GM19193 (cell line): ENCODE data around the gene NFAT5.
A peak's percentile ranks its signal among the peaks of the same experiment; 100 is the strongest.

Experiments
- POLR2A ChIP-seq: IDR thresholded peaks from 4 replicates; pipeline ENCODE4 v1.6.1; 2011; ENCODE audit not compliant: insufficient read depth, insufficient read length; ENCODE audit errors: extremely low read depth

Gene NFAT5

DNA sequence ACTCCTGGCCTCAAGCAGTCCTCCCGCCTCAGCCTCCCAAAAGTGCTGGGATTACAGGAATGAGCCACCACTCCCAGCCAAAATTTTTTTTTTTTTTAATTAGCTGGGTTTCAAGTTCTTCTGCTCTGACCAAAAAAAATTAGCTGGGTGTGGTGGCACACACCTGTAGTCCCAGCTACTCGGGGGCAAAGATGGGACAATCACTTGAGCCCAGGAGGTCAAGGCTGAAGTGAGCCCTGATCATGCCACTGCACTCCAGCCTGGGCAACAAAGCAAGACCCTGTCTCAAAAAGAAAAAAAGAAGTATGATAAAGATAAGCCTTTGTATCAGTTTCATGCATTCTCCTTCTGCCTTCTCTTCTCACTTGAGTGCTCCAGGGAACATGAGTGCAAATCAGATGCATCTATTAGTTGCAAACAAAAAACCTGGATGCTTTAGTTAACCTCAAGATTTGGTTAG, 158.7 kb downstream of the NFAT5 start:
- no peak for TF ChIP-seq POLR2A

DNA sequence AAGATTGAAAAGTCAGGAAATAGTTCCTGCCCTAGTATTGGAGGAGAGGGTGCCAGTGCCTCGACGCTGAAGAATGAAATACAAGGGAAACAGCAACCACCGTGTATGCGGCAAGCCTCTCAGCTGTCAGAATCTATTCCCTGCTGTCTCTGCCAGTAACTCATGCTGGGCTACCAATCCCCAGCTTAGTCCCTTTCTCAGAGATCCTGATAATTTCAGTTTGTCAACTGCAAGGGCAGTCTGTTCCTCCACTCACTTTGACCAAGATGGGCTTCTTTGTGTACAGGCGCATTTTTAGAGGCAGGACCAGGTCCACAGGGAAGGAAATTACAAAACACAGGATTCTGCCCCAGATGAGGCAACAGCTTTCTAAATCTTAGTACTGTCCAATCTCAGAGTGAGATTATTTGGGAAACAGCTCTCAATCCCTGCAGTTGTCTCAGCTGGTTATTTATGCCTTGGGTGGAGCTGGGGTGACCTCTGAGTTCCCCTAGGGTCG, 159.3 kb downstream of the NFAT5 start:
- TF ChIP-seq POLR2A: no peak

DNA sequence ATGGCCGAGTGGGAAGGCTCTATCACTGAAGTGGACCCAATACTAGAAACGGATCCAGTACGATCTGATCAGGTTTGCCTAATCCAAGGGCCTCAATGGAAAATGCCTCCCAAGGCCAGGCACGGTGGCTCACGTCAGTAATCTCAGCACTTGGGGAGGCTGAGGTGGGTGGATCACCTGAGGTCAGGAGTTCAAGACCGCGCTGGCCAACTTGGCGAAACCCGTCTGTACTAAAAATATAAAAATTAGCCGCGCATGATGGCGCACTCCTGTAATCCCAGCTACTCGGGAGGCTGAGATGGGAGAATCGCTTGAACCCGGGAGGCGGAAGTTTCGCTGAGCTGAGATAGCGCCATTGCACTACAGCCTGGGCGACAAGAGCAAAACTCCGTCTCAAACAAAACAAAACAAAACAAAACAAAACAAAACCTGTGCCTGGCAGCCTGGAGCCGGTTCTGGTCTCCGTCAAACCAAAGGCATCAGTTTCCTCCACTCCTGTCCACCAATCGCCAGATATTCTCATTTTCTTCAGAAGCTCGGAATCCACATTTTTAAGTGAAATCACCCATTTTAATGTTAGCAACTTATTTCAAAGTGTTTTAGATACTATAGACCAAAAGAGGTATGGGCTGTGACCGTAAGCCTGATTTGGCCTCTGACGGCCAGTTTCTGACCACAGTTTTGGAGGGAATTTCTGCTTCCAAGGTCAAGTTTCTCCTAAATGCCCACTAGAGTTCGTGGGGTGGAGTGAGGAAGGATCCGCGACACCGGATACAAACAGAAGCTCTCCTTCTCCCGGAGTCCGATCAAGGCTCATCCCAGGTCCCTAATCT, 159.9 kb downstream of the NFAT5 start:
- no peak for TF ChIP-seq POLR2A

DNA sequence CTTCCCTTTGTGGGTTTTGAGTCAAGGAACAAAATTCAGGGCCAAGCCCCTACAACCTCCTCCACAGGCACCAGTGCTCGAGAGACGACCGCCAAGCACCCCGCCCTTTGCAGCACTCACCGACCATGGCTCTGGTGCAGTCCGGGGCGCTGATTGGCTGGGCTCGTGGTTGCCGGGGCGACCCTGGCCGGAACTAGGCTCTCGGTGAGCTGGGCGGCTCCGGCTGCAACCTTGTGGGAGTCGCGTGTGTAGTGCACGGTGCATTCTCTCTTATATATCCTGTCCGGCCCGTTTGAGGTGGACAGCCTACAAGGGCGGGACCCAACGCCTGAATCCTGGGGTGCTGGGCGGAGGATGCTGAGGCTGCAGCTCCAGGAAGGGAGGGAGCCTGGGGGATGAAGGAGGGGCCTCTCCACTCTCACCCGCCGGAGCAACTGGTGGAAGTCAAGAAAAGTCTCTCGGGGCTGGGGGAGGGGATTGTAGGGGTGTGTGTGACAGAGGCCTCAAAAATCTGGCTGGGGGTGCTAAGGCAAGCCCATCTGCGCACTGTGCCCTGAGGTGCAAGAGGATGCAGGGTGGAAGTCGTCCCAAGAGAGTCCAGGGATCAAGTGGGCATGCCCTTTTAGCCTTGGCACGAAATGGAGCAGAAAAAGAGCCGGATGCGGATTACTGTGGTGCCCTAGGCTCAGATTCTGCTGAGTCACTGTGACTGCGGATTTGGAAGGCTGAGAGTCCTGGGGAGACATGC, 160.7 kb downstream of the NFAT5 start, which contains the start of gene NQO1:
NQO1 (minus strand) TSS at position 248 of the 748 bp plus-strand sequence; CDS start at position 127, 121 bp downstream.
- peak; percentile 77 for TF ChIP-seq POLR2A

DNA sequence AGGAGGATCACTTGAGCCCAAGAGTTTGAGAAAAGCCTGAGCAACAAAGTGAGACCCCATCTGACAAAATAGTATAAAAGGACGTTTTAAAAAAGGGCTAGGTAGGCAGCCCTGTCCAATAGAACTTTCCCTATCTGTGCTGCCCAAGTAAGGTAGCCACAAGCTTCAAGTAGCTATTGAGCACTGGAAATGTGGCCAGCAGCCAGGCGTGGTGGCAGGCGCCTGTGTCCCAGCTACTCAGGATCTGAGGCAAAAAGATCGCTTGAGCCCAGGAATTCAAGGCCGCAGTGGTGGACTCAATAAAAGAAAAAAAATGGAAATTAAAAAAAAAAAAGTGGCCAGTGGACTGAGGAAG, 162.1 kb downstream of the NFAT5 start:
- TF ChIP-seq POLR2A: no peak

DNA sequence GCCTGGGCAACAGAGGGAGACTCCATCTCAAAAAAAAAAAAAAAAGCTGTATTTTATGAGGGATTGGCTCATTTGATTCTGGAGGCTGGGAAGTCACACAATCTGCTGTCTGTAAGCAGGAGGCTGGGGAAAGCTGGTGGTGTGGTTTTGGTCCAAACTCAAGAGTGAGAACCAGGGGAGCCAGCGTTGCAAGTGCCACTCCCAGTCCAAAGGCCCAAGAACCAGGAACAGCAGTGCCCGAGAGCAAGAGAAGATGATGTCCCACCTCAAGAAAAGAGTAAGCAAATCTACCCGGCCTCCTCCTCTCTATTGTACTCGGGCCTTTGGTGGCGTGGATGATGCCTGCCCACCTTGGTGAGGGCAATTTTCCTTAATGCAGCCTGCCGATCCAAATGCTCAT, 166.3 kb downstream of the NFAT5 start:
- no peak for TF ChIP-seq POLR2A

DNA sequence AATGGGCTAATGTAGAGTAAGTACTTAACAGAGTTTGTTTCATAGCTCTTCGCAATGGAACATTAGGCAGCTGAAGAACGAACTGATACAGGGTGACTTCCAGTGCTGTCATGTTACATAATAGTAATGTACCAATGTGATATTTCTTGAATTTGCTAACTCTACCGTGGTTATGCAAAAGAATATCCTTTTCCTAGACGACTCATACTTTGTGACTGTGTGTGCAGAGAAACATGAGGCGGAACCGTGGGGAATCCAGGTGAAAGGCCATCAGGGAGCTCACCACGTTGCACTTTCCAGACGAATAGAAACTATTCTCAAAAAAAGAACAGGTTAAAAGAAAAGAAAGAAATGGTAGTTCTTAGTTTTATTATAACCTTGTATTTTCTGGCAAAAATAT, 175.8 kb downstream of the NFAT5 start:
- TF ChIP-seq POLR2A: no peak

DNA sequence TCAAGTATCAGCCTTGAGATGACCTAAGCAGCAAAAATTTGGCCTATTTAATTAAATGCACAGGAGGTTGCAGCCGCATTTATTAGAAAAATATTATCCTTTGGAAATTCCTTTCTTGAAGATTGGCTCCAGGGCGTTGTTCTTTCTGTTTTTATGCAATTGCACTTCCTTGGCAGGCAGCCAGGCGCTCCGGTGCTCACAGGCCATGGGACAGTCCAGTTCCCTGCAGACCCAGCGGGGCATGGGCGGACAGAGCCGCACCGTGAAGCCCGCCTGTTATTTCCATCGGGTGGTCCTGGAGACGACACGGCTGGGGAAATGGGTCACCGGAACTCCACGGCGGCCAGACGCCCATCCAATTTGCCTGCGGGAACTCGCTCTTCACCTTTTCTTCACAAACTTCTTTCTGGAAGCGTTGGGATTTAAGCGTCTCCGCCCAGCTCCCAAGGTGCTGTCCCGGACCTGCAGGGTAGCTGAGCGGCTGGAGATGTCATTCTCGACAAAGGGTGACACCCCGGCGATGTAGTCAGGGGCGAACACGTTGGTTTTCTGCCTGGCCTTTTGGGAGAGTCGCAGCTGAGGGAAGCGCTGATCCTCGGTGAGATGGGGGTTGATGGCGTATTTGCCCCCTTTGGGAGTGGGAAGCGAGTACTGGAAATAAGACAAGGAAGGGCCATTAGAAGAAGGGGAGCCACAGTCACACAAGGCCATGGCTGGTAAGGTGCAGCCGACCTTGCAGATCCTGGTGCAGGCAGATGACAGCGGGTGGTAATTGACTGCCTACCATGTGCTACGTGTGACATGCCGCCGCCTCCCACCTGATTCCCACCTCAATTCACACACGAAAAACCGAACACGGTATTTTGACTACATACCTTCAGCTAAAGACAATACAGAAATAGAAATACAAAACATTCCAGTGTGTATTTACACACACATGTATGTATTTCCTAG, 176.5 kb downstream of the NFAT5 start:
- TF ChIP-seq POLR2A: no peak

DNA sequence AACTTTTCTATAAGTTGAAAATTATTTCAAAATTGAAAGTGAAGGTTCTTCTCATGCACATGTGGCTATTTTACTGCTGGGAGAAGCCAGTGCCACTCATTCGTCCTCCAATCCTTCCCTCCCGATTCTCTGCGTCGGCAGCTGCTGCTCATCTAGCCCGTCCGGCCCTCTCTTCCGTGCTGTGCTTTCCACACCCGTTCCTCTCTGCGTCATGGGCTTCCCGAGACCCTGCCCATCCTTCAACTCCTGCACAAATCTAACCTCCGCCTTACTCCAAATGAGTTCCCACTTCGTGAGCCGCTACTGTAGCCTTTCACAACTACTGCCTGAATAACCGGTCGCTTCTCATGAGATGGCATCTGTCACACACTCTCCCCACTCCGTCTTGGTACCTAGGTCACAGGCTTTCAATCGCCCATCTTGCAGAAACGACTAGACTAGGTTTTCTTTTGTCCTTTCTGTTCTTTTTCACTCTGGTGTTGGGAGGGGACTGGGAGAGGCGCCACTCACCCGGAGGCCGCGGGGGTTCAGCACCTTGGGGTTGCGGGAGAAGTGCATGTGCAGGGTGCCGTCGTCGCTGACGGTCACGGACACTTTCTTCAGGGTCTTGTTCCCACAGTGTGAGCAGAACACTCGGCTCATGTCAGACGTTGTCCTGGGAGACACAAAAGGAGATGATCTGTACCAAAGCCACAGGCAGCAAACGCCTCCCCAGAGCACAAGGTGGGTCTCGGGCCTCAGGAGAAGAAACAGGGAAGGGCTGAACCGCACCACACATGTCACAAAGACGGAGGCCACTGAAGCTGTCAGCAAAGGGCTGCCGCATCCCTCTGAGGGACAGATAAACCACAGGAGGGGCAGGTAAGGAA, 178.8 kb downstream of the NFAT5 start:
- TF ChIP-seq POLR2A: no peak

DNA sequence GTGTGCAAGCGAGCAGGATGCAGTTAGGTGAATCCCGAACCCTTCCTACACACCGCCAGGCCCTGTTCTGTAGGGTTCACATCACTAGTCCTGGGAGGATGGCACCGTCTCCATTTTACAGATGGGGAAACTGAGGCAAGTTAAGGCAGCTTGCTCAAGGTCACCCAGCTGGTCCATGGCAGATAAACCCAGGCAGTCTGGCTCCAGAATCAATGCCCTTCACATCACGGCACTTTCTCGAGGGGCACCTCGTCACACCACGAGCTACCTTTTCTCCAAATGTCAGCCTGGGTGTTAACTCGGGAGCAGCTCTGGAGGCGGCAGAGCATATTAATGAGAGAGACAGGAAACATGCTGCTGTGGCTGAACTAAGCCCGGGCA, 179.5 kb downstream of the NFAT5 start:
- TF ChIP-seq POLR2A: no peak

DNA sequence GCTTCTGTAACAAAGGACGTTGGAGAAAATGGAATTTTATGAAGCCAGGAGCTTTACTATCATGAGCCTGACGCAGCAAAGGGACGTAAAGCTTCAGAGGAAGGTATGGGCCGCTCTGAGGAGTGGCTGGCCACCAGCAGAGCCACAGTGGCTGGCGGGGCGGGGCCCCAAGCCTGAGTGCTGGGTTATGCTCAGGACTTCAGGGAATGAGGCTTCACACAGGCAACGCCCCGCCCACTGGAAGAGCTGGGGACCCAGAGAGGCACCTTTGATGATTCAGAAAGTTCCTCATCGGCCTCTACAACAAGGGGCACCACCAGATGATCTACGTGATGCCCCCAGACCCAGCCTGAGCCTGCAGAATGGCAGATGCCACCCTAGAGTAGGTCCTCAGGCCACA, 180.2 kb downstream of the NFAT5 start:
- TF ChIP-seq POLR2A: no peak

DNA sequence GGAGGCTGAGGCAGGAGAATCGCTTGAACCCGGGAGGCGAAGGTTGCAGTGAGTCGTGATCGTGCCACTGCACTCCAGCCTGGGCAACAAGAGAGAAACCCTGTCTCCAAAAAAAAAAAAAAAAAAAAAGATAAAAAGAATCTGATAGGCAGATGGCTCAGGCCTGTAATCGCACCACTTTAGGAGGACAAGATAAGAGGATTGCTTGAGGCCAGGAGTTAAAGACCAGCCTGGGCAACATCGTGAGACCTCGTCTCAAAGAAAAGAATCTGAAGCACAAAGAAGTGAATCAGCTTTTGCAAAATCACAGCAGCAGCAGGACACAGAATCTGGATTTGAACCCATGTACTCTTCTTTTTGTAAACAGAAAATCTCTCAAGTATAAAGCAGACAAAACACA, 181.3 kb downstream of the NFAT5 start:
- TF ChIP-seq POLR2A: no peak

DNA sequence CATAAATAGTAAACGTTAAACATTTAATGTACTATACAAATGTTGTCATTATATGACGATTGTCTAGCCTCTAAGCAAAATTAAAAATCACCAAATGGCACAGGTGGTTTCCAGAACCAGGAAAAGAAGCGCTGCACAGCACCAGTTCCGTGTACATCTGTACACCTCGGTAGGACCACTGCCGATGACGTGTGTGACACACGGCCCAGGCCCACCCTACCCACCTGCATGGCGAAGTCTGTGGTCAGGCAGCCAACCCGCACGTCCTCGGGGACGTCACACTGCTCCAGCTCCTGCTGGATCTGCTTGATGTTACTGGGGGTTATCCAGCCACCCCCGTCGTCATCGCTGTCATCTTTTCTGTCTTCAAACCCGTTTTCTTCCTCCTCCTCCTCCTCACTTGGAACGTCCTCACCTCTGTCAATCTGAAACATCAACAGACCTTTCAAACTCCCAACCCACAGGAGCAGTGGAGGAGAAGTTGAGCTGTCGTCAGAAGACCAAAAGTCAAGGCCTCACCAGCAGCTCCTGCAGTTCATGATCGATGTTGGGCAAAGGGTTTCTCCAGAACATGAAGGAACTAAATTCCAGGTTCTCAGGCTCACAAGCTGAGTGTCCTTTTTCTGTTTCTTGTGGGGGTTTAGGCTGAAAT, 183.1 kb downstream of the NFAT5 start:
- no peak for TF ChIP-seq POLR2A
